Calu3 (cell line): Measurements from ENCODE around the gene RNF157. TPM values are rescaled to one million over a fixed set of nuclear protein-coding genes. Genes with fewer than 3 reads are reported as not detected.
"Not testable (repeated sequence)": the region's sequence is repeated elsewhere in the genome, so short reads cannot be mapped to it uniquely, and the experiment has no call there.

Experiments used
- BruUV-seq: library from RNA; stranded (reverse); fragments of 400-500 nt; replicated peaks from 2 replicates; lab custom pipeline; 2021; lab: Mats Ljungman, UMichigan
- CTCF ChIA-PET: fragments of 300-600 bp; sonication (Branson Sonifier 250); formaldehyde crosslinking; loops from one replicate; lab custom pipeline; 2022; ENCODE audit warnings: antibody characterized with exemption; lab: Charles Lee
- DNase-seq: peaks from one replicate; pipeline ENCODE4 v3.0.0; 2022
- H3K27ac Mint-ChIP-seq: one replicate; pipeline ENCODE4 v1.8.0; 2022; ENCODE audit warnings: mixed read lengths; ENCODE audit not compliant: unreplicated experiment
- H3K27me3 Mint-ChIP-seq: one replicate; pipeline ENCODE4 v1.8.0; 2022; ENCODE audit warnings: mixed read lengths; ENCODE audit not compliant: unreplicated experiment
- H3K36me3 Mint-ChIP-seq: one replicate; pipeline ENCODE4 v1.8.0; 2022; ENCODE audit warnings: mild to moderate bottlenecking, moderate library complexity, mixed read lengths; ENCODE audit not compliant: insufficient read depth, unreplicated experiment
- H3K4me1 Mint-ChIP-seq: one replicate; pipeline ENCODE4 v1.8.0; 2022; ENCODE audit warnings: mild to moderate bottlenecking, low read depth, mixed read lengths; ENCODE audit not compliant: unreplicated experiment
- H3K4me3 Mint-ChIP-seq: one replicate; pipeline ENCODE4 v1.8.0; 2022; ENCODE audit warnings: mild to moderate bottlenecking, low read depth, moderate library complexity, mixed read lengths; ENCODE audit not compliant: unreplicated experiment
- H3K9me3 Mint-ChIP-seq: one replicate; pipeline ENCODE4 v1.8.0; 2022; ENCODE audit warnings: low read depth, mixed read lengths; ENCODE audit not compliant: unreplicated experiment
- intact Hi-C: fragments of 100-400 bp; cut with micrococcal nuclease; formaldehyde crosslinking; loops from one replicate; pipeline ENCODE4 v1.10.0; 2022; ENCODE audit not compliant: unreplicated experiment
- total RNA-seq: library from RNA; stranded (reverse); gene quantifications from 2 replicates; pipeline ENCODE4 v1.2.3, GENCODE V29; 2022
- TF ChIP-seq, protein P1 (sequence below): fragments of 200-600 bp; IDR thresholded peaks from one replicate; pipeline ENCODE4 v1.8.0; 2022; ENCODE audit warnings: antibody characterized with exemption; ENCODE audit not compliant: unreplicated experiment

The RNF157 gene
- total RNA-seq, 1 experiment from 2014 or later, result 17.6 TPM

DNA sequence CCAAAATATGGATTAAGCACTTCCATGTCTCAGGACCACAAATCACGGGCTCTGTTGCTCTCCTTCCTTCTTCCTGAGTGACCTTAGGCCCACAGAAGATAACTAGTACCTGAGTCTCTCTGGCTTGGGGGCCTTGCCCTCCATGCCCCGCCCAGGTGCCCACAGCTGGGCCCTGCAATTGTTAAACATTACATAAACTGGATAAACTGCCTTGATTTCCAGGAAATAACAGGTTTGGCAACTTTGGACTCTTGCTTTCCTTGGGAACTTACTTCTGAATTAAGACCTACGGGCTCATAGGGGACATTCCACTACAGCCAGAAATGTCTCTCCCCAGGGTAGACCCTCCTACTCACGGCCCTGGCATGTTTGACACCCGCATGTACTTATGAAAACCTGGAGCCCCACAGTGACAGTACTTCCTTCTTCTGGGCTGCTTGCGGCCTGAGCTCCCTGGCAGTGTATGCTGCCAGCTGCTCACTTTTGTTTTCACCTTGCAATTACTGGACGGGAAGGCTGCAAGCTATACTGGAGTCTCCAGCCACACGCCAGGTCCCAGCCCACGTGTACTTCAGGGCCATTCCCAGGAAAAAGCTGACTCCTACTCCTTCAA, 22.5 kb upstream of the RNF157 start:
- peaks cover 59% of the 10 kb centered on the region for H3K36me3 Mint-ChIP-seq
- CTCF ChIA-PET, result interaction anchor here (0.6 to 1.8 kb wide), 9 partner anchors 11 to 480 kb away, joined by 3 to 11 read pairs (median 5); no protein-coding TSS in a partner anchor
- peaks cover 59% of the 10 kb centered on the region for H3K4me1 Mint-ChIP-seq
- no peaks in the 10 kb centered on the region for H3K9me3 Mint-ChIP-seq
- TF ChIP-seq, protein P1, sequence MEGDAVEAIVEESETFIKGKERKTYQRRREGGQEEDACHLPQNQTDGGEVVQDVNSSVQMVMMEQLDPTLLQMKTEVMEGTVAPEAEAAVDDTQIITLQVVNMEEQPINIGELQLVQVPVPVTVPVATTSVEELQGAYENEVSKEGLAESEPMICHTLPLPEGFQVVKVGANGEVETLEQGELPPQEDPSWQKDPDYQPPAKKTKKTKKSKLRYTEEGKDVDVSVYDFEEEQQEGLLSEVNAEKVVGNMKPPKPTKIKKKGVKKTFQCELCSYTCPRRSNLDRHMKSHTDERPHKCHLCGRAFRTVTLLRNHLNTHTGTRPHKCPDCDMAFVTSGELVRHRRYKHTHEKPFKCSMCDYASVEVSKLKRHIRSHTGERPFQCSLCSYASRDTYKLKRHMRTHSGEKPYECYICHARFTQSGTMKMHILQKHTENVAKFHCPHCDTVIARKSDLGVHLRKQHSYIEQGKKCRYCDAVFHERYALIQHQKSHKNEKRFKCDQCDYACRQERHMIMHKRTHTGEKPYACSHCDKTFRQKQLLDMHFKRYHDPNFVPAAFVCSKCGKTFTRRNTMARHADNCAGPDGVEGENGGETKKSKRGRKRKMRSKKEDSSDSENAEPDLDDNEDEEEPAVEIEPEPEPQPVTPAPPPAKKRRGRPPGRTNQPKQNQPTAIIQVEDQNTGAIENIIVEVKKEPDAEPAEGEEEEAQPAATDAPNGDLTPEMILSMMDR, result no peak
- DNase-seq, result peak; percentile 81
- intact Hi-C loops, result no loop called here
- H3K4me3 Mint-ChIP-seq, result peak overlapping the region; percentile 66
- BruUV-seq, result no TSS peak
- no peaks in the 10 kb centered on the region for H3K27me3 Mint-ChIP-seq
- H3K27ac Mint-ChIP-seq, result peak overlapping the region; percentile 93

DNA sequence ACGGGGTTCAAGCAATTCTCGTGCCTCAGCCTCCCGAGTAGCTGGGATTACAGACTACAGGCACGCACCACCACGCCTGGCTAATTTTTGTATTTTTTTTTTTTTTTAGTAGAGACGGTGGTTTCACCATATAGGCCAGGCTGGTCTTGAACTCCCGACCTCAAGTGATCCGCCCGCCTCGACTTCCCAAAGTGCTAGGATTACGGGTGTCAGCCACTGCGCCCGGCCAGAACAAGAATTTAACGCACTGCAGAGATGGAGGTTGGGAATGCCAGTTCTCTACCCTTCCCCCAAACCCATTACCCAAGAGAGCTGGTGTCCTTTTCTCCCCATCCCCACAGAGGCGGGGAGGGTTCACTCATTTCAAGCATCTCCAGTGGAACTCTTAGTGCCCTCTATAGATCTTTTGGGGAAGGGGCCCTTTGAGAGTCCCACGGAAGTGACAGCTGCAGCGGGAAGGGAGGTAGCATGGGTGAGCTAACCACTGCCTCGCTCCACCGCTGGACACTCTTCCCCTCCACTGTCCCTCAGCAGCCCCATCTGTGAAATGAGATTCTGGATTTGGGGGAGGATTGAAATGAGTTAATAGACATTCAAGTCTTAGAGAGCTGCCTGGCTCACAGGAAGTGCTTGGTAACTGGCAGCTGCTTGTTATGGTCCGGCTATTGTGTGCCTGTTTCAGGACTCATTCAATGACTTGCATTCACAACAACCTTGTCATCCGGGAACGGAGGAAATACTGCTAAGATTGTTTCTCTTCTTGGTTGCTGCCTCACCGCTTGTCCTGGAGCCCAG, 21.3 kb upstream of the RNF157 start:
- CTCF ChIA-PET, result interaction anchor here (0.7 to 1.5 kb wide), 6 partner anchors 10 to 258 kb away, joined by 3 to 5 read pairs (median 3); partner anchors contain the start of gene PRPSAP1
- Mint-ChIP-seq H3K9me3 (no peaks in the 10 kb centered on the region), H3K27me3 (no peaks in the 10 kb centered on the region), H3K27ac (peak overlapping the region; percentile 93), H3K36me3 (peaks cover 47% of the 10 kb centered on the region), H3K4me3 (no peak overlapping the region), H3K4me1 (peaks cover 56% of the 10 kb centered on the region)
- no TSS peak for BruUV-seq
- DNase-seq, result no peak
- TF ChIP-seq, protein P1, result no peak
- intact Hi-C loops, result no loop called here

DNA sequence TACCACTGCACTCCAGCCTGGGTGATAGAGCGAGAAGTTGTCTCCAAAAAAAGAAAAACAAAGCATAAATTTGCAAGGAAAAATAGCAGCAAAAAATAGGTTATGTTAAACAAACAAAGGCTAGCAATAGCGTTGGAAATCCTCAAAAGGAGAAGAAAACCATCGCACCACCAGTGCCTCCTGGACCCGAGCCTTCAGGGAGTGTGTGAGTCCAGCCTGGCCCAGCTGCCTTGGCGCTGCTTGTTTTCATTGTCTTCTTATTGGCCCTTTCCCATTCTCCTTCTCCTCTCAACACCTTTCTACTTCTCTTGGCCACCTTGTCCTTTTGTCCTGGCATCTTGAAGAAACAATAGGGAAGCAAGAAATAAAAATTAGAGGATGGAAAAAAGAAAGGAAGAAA, 20.4 kb upstream of the RNF157 start:
- CTCF ChIA-PET, result interaction anchor here (0.8 to 1.2 kb wide), 2 partner anchors 9 to 13 kb away, joined by 3 read pairs; no protein-coding TSS in a partner anchor
- Mint-ChIP-seq H3K9me3 (no peaks in the 10 kb centered on the region), H3K27me3 (no peaks in the 10 kb centered on the region), H3K4me3 (no peak overlapping the region), H3K4me1 (peaks cover 56% of the 10 kb centered on the region), H3K27ac (peak overlapping the region; percentile 85), H3K36me3 (peaks cover 37% of the 10 kb centered on the region)
- TF ChIP-seq, protein P1, result no peak
- intact Hi-C loops, result no loop called here
- no TSS peak for BruUV-seq
- DNase-seq, result no peak

DNA sequence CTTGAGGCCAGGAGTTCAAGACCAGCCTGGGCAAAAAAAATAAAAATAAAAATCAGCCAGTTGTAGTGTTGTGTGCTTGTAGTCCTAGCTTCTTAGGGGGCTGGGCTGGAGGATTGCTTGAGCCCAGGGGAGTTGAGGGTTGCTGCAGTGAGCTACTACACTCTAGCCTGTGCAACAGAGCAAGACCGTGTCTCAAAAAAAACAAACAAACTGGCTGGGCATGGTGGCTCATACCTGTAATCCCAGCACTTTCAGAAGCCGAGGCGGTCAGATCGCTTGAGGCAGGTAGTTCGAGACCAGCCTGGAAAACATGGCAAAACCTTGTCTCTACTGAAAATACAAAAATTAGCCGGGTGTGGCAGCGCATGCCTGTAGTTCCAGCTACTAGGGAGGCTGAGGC, 19.9 kb upstream of the RNF157 start:
- DNase-seq, result no peak
- peaks cover 33% of the 10 kb centered on the region for H3K36me3 Mint-ChIP-seq
- no peaks in the 10 kb centered on the region for H3K27me3 Mint-ChIP-seq
- no TSS peak for BruUV-seq
- H3K9me3 Mint-ChIP-seq, result no peaks in the 10 kb centered on the region
- TF ChIP-seq, protein P1, result no peak
- CTCF ChIA-PET, result interaction anchor here (0.6 to 1.9 kb wide), 3 partner anchors 14 to 69 kb away, joined by 3 to 11 read pairs (median 3); no protein-coding TSS in a partner anchor
- H3K4me3 Mint-ChIP-seq, result no peak overlapping the region
- H3K4me1 Mint-ChIP-seq, result peaks cover 56% of the 10 kb centered on the region
- intact Hi-C loops, result no loop called here
- peak overlapping the region; percentile 85 for H3K27ac Mint-ChIP-seq

DNA sequence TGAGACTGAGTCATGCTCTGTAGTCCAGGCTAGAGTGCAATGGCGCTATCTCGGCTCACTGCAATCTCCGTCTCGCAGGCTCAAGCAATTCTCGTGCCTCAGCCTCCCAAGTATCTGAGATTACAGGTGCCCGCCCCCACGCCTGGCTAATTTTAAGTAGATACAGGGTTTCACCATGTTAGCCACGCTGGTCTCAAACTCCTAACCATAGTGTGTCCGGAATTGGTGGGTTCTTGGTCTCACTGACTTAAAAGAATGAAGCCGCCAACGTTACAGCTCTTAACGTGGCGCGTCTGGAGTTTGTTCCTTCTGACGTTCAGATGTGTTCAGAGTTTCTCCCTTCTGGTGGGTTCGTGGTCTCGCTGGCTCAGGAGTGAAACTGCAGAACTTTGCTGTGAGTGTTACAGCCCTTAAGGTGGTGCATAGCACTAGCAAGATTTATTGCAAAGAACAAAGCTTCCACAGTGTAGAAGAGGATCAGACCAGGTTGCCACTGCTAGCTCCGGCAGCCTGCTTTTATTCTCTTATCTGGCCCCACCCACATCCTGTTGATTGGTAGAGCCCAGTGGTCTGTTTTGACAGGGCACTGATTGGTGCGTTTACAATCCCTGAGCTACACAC, 16.2 kb upstream of the RNF157 start:
- DNase-seq, H3K4me3 Mint-ChIP-seq, H3K27ac Mint-ChIP-seq, BruUV-seq, H3K36me3 Mint-ChIP-seq, H3K9me3 Mint-ChIP-seq, intact Hi-C loops, H3K27me3 Mint-ChIP-seq: not testable (repeated sequence)
- CTCF ChIA-PET, result interaction anchor here (1.0 kb wide), 1 partner anchor 23 kb away, joined by 3 read pairs; no protein-coding TSS in a partner anchor
- H3K4me1 Mint-ChIP-seq, result peaks cover 39% of the 10 kb centered on the region
